DND-41 (cell line): ENCODE measurements around the gene TTC13.
"Not testable (repeated sequence)": the region's sequence is repeated elsewhere in the genome, so short reads cannot be mapped to it uniquely, and the experiment has no call there.

ENCODE experiments used
- ATAC-seq: fragments of 200-7000 bp; cut with Tn5 transposase; 3 replicates; pipeline ENCODE4 v1.9.1; 2021; ENCODE audit warnings: low read depth; ENCODE audit not compliant: insufficient read depth
- DNase-seq: peaks from one replicate; pipeline ENCODE4 v3.0.0-alpha.2; 2020
- H2AFZ ChIP-seq: 2 replicates; pipeline ENCODE4 v1.6.0; 2012; ENCODE audit warnings: low read depth, low read length
- H3K27ac ChIP-seq: 2 replicates; pipeline ENCODE4 v1.5.1; 2012; ENCODE audit warnings: low read length, inconsistent platforms
- H3K27me3 ChIP-seq: fragments of 200-600 bp; sonication (generic); 2 replicates; pipeline ENCODE4 v1.6.0; 2012; ENCODE audit warnings: low read length, mild to moderate bottlenecking, inconsistent platforms; ENCODE audit not compliant: insufficient read depth, poor library complexity
- H3K36me3 ChIP-seq: 2 replicates; pipeline ENCODE4 v1.5.1; 2012; ENCODE audit warnings: low read length, inconsistent platforms; ENCODE audit not compliant: insufficient read depth
- H3K4me1 ChIP-seq: 2 replicates; pipeline ENCODE4 v1.5.1; 2012; ENCODE audit warnings: mild to moderate bottlenecking, low read length; ENCODE audit not compliant: insufficient read depth
- H3K4me2 ChIP-seq: 2 replicates; pipeline ENCODE4 v1.6.0; 2012; ENCODE audit warnings: mild to moderate bottlenecking, moderate library complexity, low read length, inconsistent platforms; ENCODE audit not compliant: insufficient read depth
- H3K4me3 ChIP-seq, 2 experiments: fragments of 200-600 bp in 1 of 2; shearing (Covaris generic) in 1 of 2; 2 replicates each; pipeline ENCODE4 v1.5.1; 2012 to 2016; ENCODE audit warnings: inconsistent platforms in 2 of 2, low read length in 2 of 2, mild to moderate bottlenecking in 2 of 2, low read depth in 1 of 2, moderate library complexity in 1 of 2
- H3K79me2 ChIP-seq: 2 replicates; pipeline ENCODE4 v1.6.0; 2012; ENCODE audit warnings: low read length, inconsistent platforms; ENCODE audit not compliant: insufficient read depth
- H3K9ac ChIP-seq: 2 replicates; pipeline ENCODE4 v1.6.0; 2012; ENCODE audit warnings: low read depth, mild to moderate bottlenecking, inconsistent platforms, low read length, moderate library complexity
- H3K9me3 ChIP-seq: 2 replicates; pipeline ENCODE4 v1.5.1; 2012; ENCODE audit warnings: low read length, moderate library complexity, mild to moderate bottlenecking, inconsistent platforms; ENCODE audit not compliant: insufficient read depth, severe bottlenecking
- H4K20me1 ChIP-seq: 2 replicates; pipeline ENCODE4 v1.6.0; 2012; ENCODE audit warnings: low read length; ENCODE audit not compliant: insufficient read depth
- EZH2 ChIP-seq: IDR thresholded peaks from 3 replicates; pipeline ENCODE4 v1.6.1; 2012; ENCODE audit warnings: borderline replicate concordance, low read depth, mild to moderate bottlenecking, moderate library complexity, low read length, inconsistent platforms; ENCODE audit not compliant: severe bottlenecking
- TF ChIP-seq, protein P1 (sequence below): IDR thresholded peaks from 2 replicates; pipeline ENCODE4 v1.5.1; 2012; ENCODE audit warnings: borderline replicate concordance, low read length, moderate library complexity, mild to moderate bottlenecking; ENCODE audit not compliant: poor library complexity, severe bottlenecking; ENCODE audit errors: extremely low read depth

TTC13 gene

DNA sequence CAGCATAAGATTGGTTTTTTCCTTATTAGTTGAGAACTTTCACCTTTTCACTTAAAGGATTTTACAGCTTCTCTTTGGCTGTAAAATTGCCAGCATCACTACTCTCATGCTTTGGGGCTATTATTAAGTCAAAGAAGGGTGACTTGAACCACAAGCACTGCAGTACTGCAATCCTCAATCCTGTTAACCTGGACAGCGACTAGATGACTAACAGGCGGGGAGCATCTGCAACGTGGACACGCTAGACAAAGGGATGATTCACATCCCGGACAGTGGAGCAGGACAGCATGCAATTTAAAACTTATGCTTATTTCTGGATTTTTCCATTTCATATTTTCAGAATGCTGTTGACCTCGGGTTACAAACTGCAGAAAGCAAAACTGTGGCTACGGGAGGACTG, 8.3 kb upstream of the TTC13 start:
- peaks cover 7% of the 10 kb centered on the region; the same call in 1 of the 2 replicates for H3K79me2 ChIP-seq
- H3K27ac ChIP-seq: no peak overlapping the region
- no peak overlapping the region for H3K4me3 ChIP-seq
- no peaks in the 10 kb centered on the region for H4K20me1 ChIP-seq
- no peaks in the 10 kb centered on the region for H3K9me3 ChIP-seq
- DNase-seq: no peak
- ATAC-seq: no peak
- TF ChIP-seq, protein P1, sequence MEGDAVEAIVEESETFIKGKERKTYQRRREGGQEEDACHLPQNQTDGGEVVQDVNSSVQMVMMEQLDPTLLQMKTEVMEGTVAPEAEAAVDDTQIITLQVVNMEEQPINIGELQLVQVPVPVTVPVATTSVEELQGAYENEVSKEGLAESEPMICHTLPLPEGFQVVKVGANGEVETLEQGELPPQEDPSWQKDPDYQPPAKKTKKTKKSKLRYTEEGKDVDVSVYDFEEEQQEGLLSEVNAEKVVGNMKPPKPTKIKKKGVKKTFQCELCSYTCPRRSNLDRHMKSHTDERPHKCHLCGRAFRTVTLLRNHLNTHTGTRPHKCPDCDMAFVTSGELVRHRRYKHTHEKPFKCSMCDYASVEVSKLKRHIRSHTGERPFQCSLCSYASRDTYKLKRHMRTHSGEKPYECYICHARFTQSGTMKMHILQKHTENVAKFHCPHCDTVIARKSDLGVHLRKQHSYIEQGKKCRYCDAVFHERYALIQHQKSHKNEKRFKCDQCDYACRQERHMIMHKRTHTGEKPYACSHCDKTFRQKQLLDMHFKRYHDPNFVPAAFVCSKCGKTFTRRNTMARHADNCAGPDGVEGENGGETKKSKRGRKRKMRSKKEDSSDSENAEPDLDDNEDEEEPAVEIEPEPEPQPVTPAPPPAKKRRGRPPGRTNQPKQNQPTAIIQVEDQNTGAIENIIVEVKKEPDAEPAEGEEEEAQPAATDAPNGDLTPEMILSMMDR: no peak
- TF ChIP-seq EZH2: no peak
- no peaks in the 10 kb centered on the region for H3K4me1 ChIP-seq
- H3K4me2 ChIP-seq: no peak overlapping the region
- no peak overlapping the region for H3K9ac ChIP-seq
- H3K27me3 ChIP-seq: no peaks in the 10 kb centered on the region
- H2AFZ ChIP-seq: no peak overlapping the region
- peaks cover 20% of the 10 kb centered on the region for H3K36me3 ChIP-seq

DNA sequence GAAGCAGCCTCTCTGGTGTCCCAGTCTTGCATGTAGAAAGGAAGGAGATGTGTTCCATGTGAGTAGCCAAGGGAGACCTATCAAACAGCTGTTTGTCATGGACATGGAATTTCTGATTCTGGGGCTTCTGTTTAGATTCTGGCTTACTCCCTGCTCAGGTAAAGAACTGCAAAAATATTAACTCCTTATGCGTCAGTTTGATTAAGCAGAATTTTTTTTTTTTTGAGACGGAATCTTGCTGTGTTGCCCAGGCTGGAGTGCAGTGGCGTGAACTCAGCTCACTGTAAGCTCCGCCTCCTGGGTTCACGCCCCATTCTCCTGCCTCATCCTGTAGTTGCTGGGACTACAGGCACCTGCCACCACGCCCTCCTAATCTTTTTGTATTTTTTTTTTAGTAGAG, 7.0 kb upstream of the TTC13 start:
- Histone ChIP-seq H2AFZ (no peak overlapping the region), H3K9ac (no peak overlapping the region), H3K4me1 (peaks cover 8% of the 10 kb centered on the region; the same call in 1 of the 2 replicates), H3K36me3 (peaks cover 23% of the 10 kb centered on the region), H3K79me2 (peaks cover 16% of the 10 kb centered on the region; the same call in 1 of the 2 replicates), H3K4me3 (no peak overlapping the region), H3K27me3 (no peaks in the 10 kb centered on the region), H3K9me3 (no peaks in the 10 kb centered on the region), H3K27ac (no peak overlapping the region), H3K4me2 (no peak overlapping the region), H4K20me1 (no peaks in the 10 kb centered on the region)
- TF ChIP-seq EZH2: no peak
- TF ChIP-seq, protein P1: no peak
- DNase-seq (no peak), ATAC-seq (no peak)

DNA sequence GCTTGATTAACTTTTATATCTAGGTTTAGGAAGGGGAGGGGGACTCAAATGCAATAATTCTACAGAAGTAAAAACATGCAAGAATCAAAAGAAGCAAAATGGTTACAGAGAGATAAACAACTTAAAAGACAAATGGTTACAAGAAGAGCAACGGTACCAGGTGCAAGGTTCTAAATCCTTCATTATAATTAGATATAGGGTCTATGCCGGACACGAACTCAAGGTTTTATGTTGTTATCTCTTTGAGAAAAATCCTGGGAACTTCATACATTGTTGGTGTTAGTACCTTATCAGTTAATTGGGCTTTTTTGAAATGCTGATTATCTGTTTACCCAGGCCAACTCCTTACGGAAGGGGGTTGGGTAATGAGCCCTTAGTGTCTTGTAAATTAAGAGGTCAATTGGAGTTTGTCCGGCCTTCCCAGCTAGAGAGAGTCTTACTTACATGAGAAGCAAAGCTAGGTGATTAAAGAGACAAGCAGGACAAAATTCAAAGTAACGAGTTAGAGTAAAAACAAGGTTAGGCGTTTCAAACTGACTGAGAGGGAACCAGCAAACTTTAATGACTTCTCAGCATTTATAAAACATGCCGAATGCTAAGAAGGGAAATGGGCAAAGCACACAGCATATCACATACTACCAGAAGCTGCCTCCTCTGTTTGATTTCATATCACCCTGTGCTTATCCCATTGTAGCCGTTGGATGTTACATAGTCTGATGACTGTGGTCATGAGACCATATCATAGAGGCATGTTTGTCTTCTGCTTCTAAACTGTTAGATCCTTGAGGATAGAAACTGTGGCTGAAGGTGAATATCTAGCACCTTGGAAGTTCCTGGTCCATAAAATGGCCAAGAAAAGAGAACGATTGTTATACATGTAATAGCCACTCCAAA, 6.2 kb upstream of the TTC13 start:
- Histone ChIP-seq H3K36me3 (peaks cover 16% of the 10 kb centered on the region), H3K4me1 (peaks cover 16% of the 10 kb centered on the region), H3K79me2 (peaks cover 24% of the 10 kb centered on the region)
- not testable (repeated sequence) for H3K27ac ChIP-seq, H3K9me3 ChIP-seq, ATAC-seq, H3K4me3 ChIP-seq, H3K4me2 ChIP-seq, H2AFZ ChIP-seq, H3K27me3 ChIP-seq, H3K9ac ChIP-seq, DNase-seq, H4K20me1 ChIP-seq

DNA sequence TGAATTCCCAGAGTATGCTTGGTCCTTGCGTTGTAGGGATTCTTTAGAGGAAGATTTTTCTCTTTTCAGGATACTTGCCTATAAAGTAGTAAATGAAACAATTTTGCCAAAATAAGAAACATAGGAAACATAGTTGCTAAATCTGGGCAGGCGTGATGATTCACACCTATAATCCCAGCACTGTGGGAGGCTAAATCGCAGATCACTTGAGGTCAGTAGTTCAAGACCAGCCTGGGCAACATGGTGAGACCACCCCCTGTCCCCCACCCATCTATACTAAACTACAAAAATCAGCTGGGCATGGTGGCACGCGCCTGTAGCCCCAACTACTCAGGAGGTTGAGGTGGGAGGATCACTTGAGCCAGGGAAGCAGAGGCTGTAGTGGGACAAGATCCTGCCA, 5.2 kb upstream of the TTC13 start:
- Histone ChIP-seq H3K4me1 (peaks cover 23% of the 10 kb centered on the region), H4K20me1 (no peaks in the 10 kb centered on the region), H3K9ac (no peak overlapping the region), H3K36me3 (peaks cover 14% of the 10 kb centered on the region; the same call in 1 of the 2 replicates), H3K27ac (no peak overlapping the region), H3K27me3 (no peaks in the 10 kb centered on the region), H3K4me2 (no peak overlapping the region), H3K4me3 (no peak overlapping the region), H3K79me2 (peaks cover 34% of the 10 kb centered on the region), H3K9me3 (no peaks in the 10 kb centered on the region), H2AFZ (no peak overlapping the region)
- ATAC-seq (no peak), DNase-seq (no peak)
- no peak for TF ChIP-seq EZH2
- TF ChIP-seq, protein P1: no peak
